Skeletal muscle cell (primary cell): ENCODE data around the gene RCOR3.
"Not testable (repeated sequence)": the region's sequence is repeated elsewhere in the genome, so short reads cannot be mapped to it uniquely, and the experiment has no call there.

Experiments
- DNase-seq: peaks from one replicate; pipeline ENCODE4 v3.0.0-alpha.2; 2010; ENCODE audit warnings: low read depth
- H3K4me3 ChIP-seq: 2 replicates; pipeline ENCODE4 v1.5.1; 2011; ENCODE audit warnings: low read depth, mild to moderate bottlenecking, control low read depth, low read length, moderate library complexity

RCOR3 gene

GRCh38 chr1:211336161-211336560 is 77.0 kb downstream of the RCOR3 start:
- DNase-seq = no peak
- no peak overlapping the region for H3K4me3 ChIP-seq

GRCh38 chr1:211336775-211337174 is 77.6 kb downstream of the RCOR3 start:
- no peak for DNase-seq
- H3K4me3 ChIP-seq = no peak overlapping the region

GRCh38 chr1:211337430-211338223 is 78.5 kb downstream of the RCOR3 start:
- DNase-seq = no peak
- no peak overlapping the region for H3K4me3 ChIP-seq

DNA sequence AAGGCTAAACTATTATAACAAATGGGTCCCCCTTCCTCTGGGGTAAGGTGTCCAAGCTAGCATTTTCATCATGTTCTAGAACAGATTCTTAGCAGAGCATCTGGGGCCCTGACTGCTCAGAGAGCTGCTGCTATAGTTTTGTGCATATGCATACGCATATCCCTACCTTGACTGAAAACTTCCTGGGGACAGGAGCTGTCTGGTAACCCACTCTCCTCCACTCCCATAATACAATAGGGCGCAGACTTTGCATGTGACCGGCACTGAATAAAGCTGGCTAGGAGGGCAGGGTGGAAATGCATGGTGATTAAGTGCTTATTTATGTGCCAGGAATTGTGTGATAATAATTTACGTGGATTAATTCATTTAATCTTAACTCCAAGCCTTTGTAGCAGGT is 79.1 kb downstream of the RCOR3 start:
- DNase-seq = no peak
- H3K4me3 ChIP-seq = no peak overlapping the region

DNA sequence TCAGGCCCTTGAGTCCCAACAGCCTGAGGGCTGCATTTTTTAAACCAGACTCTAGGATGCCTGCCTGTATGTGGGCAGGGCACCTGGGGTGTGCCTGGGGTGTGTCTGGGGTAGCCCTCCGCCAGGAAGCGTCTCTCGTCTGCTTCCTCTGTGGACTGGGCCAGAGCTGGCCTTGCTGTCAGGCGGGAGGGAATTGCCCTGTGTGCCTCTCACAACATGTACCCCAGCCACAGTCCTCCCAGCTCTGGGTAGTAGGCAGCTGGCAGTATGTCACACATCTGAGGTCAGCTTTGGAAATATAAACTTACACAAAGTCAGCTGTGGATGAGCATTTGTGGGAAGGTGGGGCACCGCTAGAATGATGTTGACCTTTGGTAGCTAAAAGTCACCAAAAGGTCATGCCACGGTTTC is 80.5 kb downstream of the RCOR3 start:
- no peak for DNase-seq
- H3K4me3 ChIP-seq = no peak overlapping the region

GRCh38 chr1:211340622-211341507 is 81.7 kb downstream of the RCOR3 start:
- H3K4me3 ChIP-seq = no peak overlapping the region
- no peak for DNase-seq

- H3K4me3 ChIP-seq = no peak overlapping the region
- DNase-seq = no peak
These were observed 82.8 kb downstream of the RCOR3 start for GRCh38 chr1:211341999-211342398.

GRCh38 chr1:211343607-211344006 is 84.4 kb downstream of the RCOR3 start:
- no peak for DNase-seq

DNA sequence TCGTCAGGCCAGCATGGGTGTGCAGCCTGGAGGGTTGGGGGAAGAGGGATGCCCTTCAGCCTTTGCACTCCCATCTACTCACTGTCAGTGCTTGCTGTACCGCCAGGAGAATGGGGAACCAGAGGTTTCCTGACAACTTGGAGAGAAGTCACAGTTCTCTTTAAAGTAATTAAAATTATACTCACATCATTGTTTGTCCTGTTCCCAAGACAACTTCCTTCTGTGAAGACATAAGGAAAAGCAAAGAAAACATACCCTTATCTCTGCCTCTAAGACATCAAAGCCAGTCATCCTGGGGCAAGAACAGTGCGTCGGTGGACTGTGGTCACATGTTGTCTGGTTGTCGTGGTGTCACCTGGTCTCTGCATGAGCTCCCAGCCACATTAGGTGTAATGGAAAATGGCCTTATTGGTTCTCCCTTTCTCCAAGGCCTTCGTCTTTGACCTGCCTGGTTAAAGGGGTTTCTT is 85.0 kb downstream of the RCOR3 start:
- no peak for DNase-seq

More at GRCh38 chr1:211343607-211344006, 84.4 kb downstream of the RCOR3 start:
- H3K4me3 ChIP-seq = no peak overlapping the region

DNA sequence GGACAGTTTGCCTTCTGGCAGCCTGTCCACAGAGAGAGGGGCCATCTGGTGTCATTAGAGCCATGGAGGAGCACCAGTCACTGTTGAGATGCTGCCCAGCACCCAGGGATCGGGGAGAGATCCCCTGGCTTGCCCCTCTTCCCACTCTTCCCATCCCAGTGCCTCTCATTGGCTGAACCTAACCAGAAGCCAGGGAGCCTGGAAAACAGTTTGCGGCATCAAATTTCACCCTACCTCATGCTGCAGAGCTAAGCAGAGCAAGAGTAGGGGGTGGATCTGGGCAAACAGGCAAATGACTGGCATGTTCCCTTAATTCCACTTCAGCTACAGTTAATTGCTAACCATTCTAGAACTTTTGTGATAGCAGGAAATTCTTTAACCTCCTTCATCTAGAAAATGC is 86.6 kb downstream of the RCOR3 start:
- H3K4me3 ChIP-seq = no peak overlapping the region
- DNase-seq = no peak

More for the DNA sequence above, 85.0 kb downstream of the RCOR3 start:
- no peak overlapping the region for H3K4me3 ChIP-seq

- DNase-seq = no peak
- H3K4me3 ChIP-seq = no peak overlapping the region
These were observed 88.1 kb downstream of the RCOR3 start for GRCh38 chr1:211347077-211347844.

DNA sequence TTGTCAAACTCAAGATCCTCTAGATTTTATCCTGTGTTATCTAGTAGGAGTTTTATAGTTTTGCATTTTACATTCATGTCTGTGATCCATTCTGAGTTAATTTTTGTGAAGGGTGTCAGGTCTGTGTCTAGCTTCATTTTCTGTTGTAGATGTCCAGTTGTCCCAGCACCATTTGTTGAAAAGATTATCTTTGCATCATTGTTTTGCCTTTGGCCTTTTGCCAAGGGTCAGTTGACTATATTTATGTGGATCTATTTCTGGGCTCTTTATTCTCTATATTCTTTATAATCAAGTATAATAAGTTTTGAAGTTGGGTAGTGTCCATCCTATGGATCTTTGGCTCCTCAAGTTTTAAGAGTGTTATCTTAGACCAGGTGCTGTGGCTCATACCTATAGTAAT is 89.4 kb downstream of the RCOR3 start:
- DNase-seq = no peak
- H3K4me3 ChIP-seq = no peak overlapping the region

DNA sequence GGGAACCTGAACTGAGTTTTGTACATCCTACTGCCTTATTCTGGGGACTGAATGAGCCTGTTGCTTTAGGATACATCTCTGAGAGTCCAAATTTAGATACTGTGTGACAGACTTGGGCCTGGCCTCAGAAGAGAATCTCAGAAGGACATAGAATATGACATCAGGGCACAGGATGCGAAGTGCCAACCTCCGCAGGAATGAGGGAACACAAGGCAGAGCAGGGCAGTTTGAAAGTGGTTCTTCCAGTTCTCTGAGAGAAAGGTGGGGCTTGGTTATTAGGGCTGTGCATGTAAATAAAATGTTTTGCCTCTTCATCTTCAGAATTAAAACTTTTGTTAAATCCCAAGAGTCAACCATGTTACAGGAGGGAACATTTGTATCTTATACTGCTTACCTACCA is 90.6 kb downstream of the RCOR3 start:
- no peak overlapping the region for H3K4me3 ChIP-seq
- no peak for DNase-seq

DNA sequence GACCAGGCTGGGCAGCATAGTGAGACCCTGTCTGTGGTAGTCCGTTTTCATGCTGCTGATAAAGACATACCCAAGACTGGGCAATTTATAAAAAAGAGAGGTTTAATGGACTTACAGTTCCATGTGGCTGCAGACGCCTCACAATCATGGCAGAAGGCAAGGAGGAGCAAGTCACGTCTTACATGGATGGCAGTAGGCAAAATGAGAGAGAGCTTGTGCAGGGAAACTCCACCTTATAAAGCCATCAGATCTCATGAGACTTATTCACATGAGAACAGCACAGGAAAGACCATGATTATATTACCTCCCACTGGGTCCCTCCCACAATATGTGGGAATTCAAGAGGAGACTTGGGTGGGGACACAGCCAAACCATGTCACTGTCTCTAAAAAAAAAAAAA is 92.9 kb downstream of the RCOR3 start:
- not testable (repeated sequence) for H3K4me3 ChIP-seq, DNase-seq

- no peak for DNase-seq
- H3K4me3 ChIP-seq = no peak overlapping the region
These were observed 93.3 kb downstream of the RCOR3 start for GRCh38 chr1:211352465-211352864.

DNA sequence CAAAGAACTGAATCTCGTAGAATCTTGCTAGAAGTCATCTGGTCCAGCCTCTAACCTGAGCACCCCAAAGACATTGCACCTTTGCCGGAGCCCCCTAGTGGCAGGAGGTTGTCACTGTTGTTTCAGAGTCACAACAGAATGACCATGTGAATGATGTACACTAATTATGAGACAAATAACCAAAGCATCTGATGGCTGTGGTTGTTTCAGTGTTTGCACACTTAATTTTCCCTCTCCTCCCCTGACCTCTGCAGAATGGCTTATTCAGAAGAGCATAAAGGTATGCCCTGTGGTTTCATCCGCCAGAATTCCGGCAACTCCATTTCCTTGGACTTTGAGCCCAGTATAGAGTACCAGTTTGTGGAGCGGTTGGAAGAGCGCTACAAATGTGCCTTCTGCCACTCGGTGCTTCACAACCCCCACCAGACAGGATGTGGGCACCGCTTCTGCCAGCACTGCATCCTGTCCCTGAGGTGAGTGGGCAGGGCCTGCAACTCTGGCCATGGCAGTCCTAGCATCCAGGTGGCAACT is 93.9 kb downstream of the RCOR3 start:
- H3K4me3 ChIP-seq = no peak overlapping the region
- no peak for DNase-seq

- no peak for DNase-seq
- no peak overlapping the region for H3K4me3 ChIP-seq
These were observed 94.5 kb downstream of the RCOR3 start for GRCh38 chr1:211353562-211354212.

DNA sequence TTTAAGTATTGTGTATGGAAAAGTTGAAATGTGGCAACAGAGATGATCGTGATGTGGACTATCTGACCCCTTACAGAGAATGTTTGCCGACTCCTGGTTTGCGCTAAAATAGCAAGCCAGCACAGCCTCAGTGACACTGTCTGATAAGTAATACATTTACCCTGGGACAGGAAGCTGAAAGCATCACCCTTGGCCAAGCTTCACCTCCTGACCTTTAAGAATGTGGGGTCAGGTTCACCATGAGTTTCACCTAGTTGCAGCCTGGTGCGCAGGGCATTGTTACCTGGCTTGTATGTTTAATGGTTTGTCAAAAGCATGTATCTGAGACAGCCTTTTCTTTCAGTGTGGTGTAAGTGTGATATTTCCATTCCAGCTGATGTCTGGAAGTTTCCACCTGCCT is 96.7 kb downstream of the RCOR3 start:
- DNase-seq = no peak

More for the DNA sequence above, 96.7 kb downstream of the RCOR3 start:
- H3K4me3 ChIP-seq = no peak overlapping the region
